LNCaP clone FGC (cell line): ENCODE data around the gene CCDC80.

Experiments used
- DNase-seq: peaks from one replicate; pipeline ENCODE4 v3.0.0-alpha.2; 2011; ENCODE audit warnings: low read depth
- H3K4me3 ChIP-seq: 2 replicates; pipeline ENCODE4 v1.5.1; 2011; ENCODE audit warnings: mild to moderate bottlenecking, low read depth, low read length, control low read depth
- CTCF ChIP-seq: IDR thresholded peaks from 2 replicates; pipeline ENCODE4 v1.5.1; 2012; ENCODE audit warnings: mild to moderate bottlenecking; ENCODE audit not compliant: control insufficient read depth, insufficient read depth; ENCODE audit errors: extremely low read depth

CCDC80 gene

GRCh38 chr3:112649478-112649735 is 8.5 kb upstream of the CCDC80 start:
- H3K4me3 ChIP-seq, result no peak overlapping the region
- no peak for DNase-seq
- TF ChIP-seq CTCF, result no peak

GRCh38 chr3:112647122-112647521 is 6.2 kb upstream of the CCDC80 start:
- TF ChIP-seq CTCF, result no peak
- no peak for DNase-seq

GRCh38 chr3:112646623-112647022 is 5.7 kb upstream of the CCDC80 start:
- no peak for TF ChIP-seq CTCF
- no peak overlapping the region for H3K4me3 ChIP-seq
- DNase-seq, result no peak

More at GRCh38 chr3:112647122-112647521, 6.2 kb upstream of the CCDC80 start:
- H3K4me3 ChIP-seq, result no peak overlapping the region

GRCh38 chr3:112644453-112644852 is 3.5 kb upstream of the CCDC80 start:
- no peak for TF ChIP-seq CTCF
- DNase-seq, result no peak
- H3K4me3 ChIP-seq, result no peak overlapping the region

- no peak for TF ChIP-seq CTCF
- H3K4me3 ChIP-seq, result no peak overlapping the region
- DNase-seq, result no peak
These were observed 2.8 kb upstream of the CCDC80 start for GRCh38 chr3:112643621-112644240.

- DNase-seq, result peak; percentile 33
- peak; percentile 96 for TF ChIP-seq CTCF
- H3K4me3 ChIP-seq, result no peak overlapping the region
These were observed 2.1 kb upstream of the CCDC80 start for GRCh38 chr3:112642912-112643506.
